ENCODE measurements around the gene KRTAP4-5. TPM values are rescaled to one million over a fixed set of nuclear protein-coding genes. Genes with fewer than 3 reads are reported as not detected.

The KRTAP4-5 gene
- total RNA-seq, 1 donor from 2014 or later, result not detected

- intact Hi-C loops (cut with DNase I), result no loop called here
- H3K27me3 ChIP-seq, result no peaks in the 10 kb centered on the region
- H3K36me3 ChIP-seq, result no peaks in the 10 kb centered on the region
- TF ChIP-seq, protein P1, sequence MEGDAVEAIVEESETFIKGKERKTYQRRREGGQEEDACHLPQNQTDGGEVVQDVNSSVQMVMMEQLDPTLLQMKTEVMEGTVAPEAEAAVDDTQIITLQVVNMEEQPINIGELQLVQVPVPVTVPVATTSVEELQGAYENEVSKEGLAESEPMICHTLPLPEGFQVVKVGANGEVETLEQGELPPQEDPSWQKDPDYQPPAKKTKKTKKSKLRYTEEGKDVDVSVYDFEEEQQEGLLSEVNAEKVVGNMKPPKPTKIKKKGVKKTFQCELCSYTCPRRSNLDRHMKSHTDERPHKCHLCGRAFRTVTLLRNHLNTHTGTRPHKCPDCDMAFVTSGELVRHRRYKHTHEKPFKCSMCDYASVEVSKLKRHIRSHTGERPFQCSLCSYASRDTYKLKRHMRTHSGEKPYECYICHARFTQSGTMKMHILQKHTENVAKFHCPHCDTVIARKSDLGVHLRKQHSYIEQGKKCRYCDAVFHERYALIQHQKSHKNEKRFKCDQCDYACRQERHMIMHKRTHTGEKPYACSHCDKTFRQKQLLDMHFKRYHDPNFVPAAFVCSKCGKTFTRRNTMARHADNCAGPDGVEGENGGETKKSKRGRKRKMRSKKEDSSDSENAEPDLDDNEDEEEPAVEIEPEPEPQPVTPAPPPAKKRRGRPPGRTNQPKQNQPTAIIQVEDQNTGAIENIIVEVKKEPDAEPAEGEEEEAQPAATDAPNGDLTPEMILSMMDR (IDR thresholded peaks at IDR 0.05), result no peak
- DNase-seq (ENCODE audit: extremely low spot score in 2 of 2), result no peak
- no peak overlapping the region for H3K4me3 ChIP-seq
- H3K27ac ChIP-seq, result no peak overlapping the region
- H3K4me1 ChIP-seq, result peaks cover 4% of the 10 kb centered on the region
- no peaks in the 10 kb centered on the region for H3K9me3 ChIP-seq
These were observed 27.2 kb upstream of the KRTAP4-5 start for GRCh38 chr17:41176744-41177387.

- Histone ChIP-seq H3K36me3 (no peaks in the 10 kb centered on the region), H3K27ac (no peak overlapping the region), H3K27me3 (no peaks in the 10 kb centered on the region), H3K4me3 (no peak overlapping the region), H3K4me1 (no peaks in the 10 kb centered on the region), H3K9me3 (no peaks in the 10 kb centered on the region)
- intact Hi-C loops (cut with DNase I), result no loop called here
- DNase-seq (ENCODE audit: extremely low spot score in 2 of 2), result no peak
- TF ChIP-seq POLR2A (IDR thresholded peaks at IDR 0.05) (no peak), POLR2AphosphoS5 (IDR thresholded peaks at IDR 0.05; ENCODE audit: insufficient read depth in 1 of 2, low read depth in 1 of 2) (no peak)
- TF ChIP-seq, protein P1 (IDR thresholded peaks at IDR 0.05), result no peak
These were observed 22.3 kb upstream of the KRTAP4-5 start for GRCh38 chr17:41171886-41172285.

DNA sequence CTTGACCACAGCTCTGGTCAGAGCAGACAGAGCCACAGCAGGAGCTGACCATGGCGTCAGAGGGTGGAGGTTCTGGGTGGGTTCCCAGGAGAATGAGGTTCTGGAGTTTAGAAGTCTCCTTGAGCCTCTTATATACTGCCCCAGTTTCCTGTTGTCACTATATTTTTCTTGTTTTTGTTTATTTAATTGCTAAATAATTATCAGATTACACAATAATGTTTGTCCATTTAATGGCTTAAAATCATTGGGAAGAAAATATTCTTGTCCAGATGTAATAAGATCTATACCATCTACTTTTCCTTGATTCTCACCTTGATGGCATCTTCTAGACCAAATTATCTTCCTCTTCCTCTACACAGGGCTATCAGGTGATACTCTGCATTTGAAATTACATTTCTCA is 18.5 kb upstream of the KRTAP4-5 start, which contains the start of gene KRTAP4-3:
Gene KRTAP4-3 (minus strand): TSS at position 101 of the 400 bp plus-strand sequence. CDS start 49 bp downstream, at position 52.
- TF ChIP-seq POLR2A (IDR thresholded peaks at IDR 0.05) (no peak), POLR2AphosphoS5 (IDR thresholded peaks at IDR 0.05; ENCODE audit: insufficient read depth in 1 of 2, low read depth in 1 of 2) (no peak)
- TF ChIP-seq, protein P1 (IDR thresholded peaks at IDR 0.05), result no peak
- Histone ChIP-seq H3K4me1 (no peaks in the 10 kb centered on the region), H3K36me3 (no peaks in the 10 kb centered on the region), H3K27ac (no peak within 1 kb of the TSS), H3K4me3 (no peak within 1 kb of the TSS), H3K9me3 (no peaks in the 10 kb centered on the region), H3K27me3 (no peaks in the 10 kb centered on the region)
- no peak for DNase-seq (ENCODE audit: extremely low spot score in 2 of 2)
- intact Hi-C loops (cut with DNase I), result no loop called here

DNA sequence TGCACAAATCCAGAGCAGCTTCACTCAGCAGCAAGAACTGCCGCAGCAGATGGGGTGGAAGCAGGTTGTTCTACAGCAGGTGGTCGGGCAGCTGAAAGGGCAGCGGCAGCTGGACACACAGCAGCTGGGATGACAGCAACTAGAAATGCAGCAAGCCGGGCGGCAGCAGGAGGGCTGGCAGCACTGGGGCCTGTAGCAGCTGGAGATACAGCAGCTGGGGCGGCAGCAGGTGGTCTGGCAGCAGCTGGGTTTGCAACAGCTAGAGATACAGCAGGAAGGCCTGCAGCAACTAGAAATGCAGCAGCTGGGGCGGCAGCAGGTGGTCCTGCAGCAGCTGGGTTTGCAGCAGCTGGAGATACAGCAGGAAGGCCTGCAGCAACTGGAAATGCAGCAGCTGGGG is 17.9 kb upstream of the KRTAP4-5 start:
- H3K4me1 ChIP-seq, result no peaks in the 10 kb centered on the region
- no peaks in the 10 kb centered on the region for H3K9me3 ChIP-seq
- no peak for DNase-seq (ENCODE audit: extremely low spot score in 2 of 2)
- H3K36me3 ChIP-seq, result no peaks in the 10 kb centered on the region
- no peak overlapping the region for H3K27ac ChIP-seq
- no peak overlapping the region for H3K4me3 ChIP-seq
- H3K27me3 ChIP-seq, result no peaks in the 10 kb centered on the region
- TF ChIP-seq POLR2AphosphoS5 (IDR thresholded peaks at IDR 0.05; ENCODE audit: insufficient read depth in 1 of 2, low read depth in 1 of 2), result no peak
- intact Hi-C loops (cut with DNase I), result no loop called here

DNA sequence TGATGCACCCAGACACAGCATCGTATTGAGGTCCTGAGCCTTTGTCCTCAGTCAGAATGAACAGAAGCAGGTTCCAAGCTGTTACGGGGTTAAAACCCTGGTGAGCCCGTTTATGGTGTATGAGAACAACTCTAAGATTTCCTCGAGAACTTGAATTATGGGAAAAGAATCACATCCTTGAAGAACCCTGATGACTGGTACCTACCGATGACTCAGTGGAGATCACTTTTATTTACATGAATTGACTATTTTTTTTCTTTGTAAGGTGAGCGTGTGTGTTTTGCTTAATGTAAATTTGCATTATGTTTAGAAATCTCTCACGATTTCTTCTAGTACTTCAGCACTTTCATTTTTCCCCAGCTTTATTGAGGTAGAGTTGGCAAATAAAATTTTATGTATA is 14.2 kb upstream of the KRTAP4-5 start:
- Histone ChIP-seq H3K4me3 (no peak overlapping the region), H3K36me3 (no peaks in the 10 kb centered on the region), H3K9me3 (no peaks in the 10 kb centered on the region), H3K4me1 (no peaks in the 10 kb centered on the region), H3K27ac (no peak overlapping the region), H3K27me3 (no peaks in the 10 kb centered on the region)
- no peak for TF ChIP-seq POLR2AphosphoS5 (IDR thresholded peaks at IDR 0.05; ENCODE audit: insufficient read depth in 1 of 2, low read depth in 1 of 2)
- TF ChIP-seq, protein P1 (IDR thresholded peaks at IDR 0.05), result no peak
- no peak for TF ChIP-seq POLR2A (IDR thresholded peaks at IDR 0.05)
- intact Hi-C loops (cut with DNase I), result no loop called here
- DNase-seq (ENCODE audit: extremely low spot score in 2 of 2), result no peak
